GM12892 (cell line): ENCODE measurements around the gene SYN1.

Experiments
- POLR2A ChIP-seq: IDR thresholded peaks from 2 replicates; pipeline ENCODE4 v1.6.1; 2011; ENCODE audit warnings: low read depth, low read length, control low read depth
- POLR2AphosphoS5 ChIP-seq: IDR thresholded peaks from 2 replicates; pipeline ENCODE4 v1.6.1; 2011; ENCODE audit warnings: low read depth, low read length, control low read depth
- TAF1 ChIP-seq: IDR thresholded peaks from 2 replicates; pipeline ENCODE4 v1.6.1; 2011; ENCODE audit warnings: low read depth, mild to moderate bottlenecking, control low read depth, low read length, borderline replicate concordance

DNA sequence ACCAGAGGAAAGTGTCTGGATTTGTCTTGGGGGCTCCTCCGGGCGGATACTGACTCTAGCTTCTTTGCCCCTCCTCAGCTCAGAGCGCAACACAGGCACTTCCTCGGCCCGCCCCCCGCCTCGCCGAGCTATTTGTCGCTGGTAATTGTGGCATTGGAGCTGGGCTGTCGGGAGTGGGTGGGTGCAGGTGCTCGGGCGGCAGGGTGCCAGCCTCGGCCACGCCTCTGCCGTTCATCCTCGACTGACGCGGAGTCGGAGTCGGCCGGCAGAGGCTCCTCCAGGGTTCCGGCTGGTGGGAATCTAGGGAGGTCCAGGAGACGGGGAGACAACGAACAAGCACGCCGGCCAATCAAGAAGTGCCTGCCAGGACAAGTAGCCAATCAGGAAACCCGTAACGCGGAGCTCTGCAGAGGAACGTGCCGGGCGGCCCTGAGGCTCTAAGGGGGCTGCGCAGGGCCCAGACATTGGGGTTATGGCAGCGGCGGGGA, 3.9 kb upstream of the SYN1 start:
- TF ChIP-seq POLR2A, result no peak
- no peak for TF ChIP-seq POLR2AphosphoS5
- TF ChIP-seq TAF1, result no peak
